Measurements from ENCODE around the gene ABCD3. TPM values are rescaled to one million over a fixed set of nuclear protein-coding genes. Genes with fewer than 3 reads are reported as not detected.

ABCD3 gene
- polyA plus RNA-seq, 1 of the 3 experiments (the other 2 are of a cell fraction), result 6.5 TPM

GRCh38 chr1:94456736-94457135 is 38.5 kb downstream of the ABCD3 start (continued):
- no peak for TF ChIP-seq REST (IDR thresholded peaks at IDR 0.05; ENCODE audit: low read depth, low read length)
- peak; percentile 33; the same call in 1 of the 2 replicates for TF ChIP-seq JUND (IDR thresholded peaks at IDR 0.05)
- no peak for TF ChIP-seq EP300 (IDR thresholded peaks at IDR 0.05; ENCODE audit: borderline replicate concordance in 1 of 2, low read depth in 1 of 2, low read length in 1 of 2)
- TF ChIP-seq USF1 (IDR thresholded peaks at IDR 0.05; ENCODE audit: borderline replicate concordance, low read depth), result no peak
- no peak for TF ChIP-seq RXRA (IDR thresholded peaks at IDR 0.05; ENCODE audit: borderline replicate concordance, low read depth)
- TF ChIP-seq MXI1 (IDR thresholded peaks at IDR 0.05; ENCODE audit: low read depth, low read length), result no peak
- TF ChIP-seq ZBTB33 (IDR thresholded peaks at IDR 0.05; ENCODE audit: borderline replicate concordance, low read depth), result no peak
- TF ChIP-seq SMC3 (IDR thresholded peaks at IDR 0.05; ENCODE audit: low read depth, low read length), result no peak
- TF ChIP-seq RAD21 (IDR thresholded peaks at IDR 0.05; ENCODE audit: low read length), result no peak
- no peak for TF ChIP-seq RCOR1 (IDR thresholded peaks at IDR 0.05; ENCODE audit: low read length)
- no peak for TF ChIP-seq GATA2 (CRISPR knock-in tag; IDR thresholded peaks at IDR 0.05)
- no peak for TF ChIP-seq CTCF (IDR thresholded peaks at IDR 0.05)
- TF ChIP-seq MAX (IDR thresholded peaks at IDR 0.05; ENCODE audit: low read depth), result 0 out of 2 replicates have a peak, but pooled peaks have one; percentile 11
- no peak for TF ChIP-seq RFX5 (IDR thresholded peaks at IDR 0.05; ENCODE audit: low read length)
- no peak for TF ChIP-seq USF2 (IDR thresholded peaks at IDR 0.05; ENCODE audit: borderline replicate concordance, low read depth, low read length)
- TF ChIP-seq POLR2AphosphoS5 (IDR thresholded peaks at IDR 0.05; ENCODE audit: low read depth, low read length), result no peak
- no peak for TF ChIP-seq PBX3 (IDR thresholded peaks at IDR 0.05)
- no peak for TF ChIP-seq SIN3A (IDR thresholded peaks at IDR 0.05; ENCODE audit: borderline replicate concordance, low read depth, low read length)
- peak; percentile 42; the same call in 1 of the 2 replicates for TF ChIP-seq NFIC (IDR thresholded peaks at IDR 0.05; ENCODE audit: borderline replicate concordance)
- TF ChIP-seq MEF2A (IDR thresholded peaks at IDR 0.05; ENCODE audit: borderline replicate concordance, low read depth), result no peak
- TF ChIP-seq ELF1 (IDR thresholded peaks at IDR 0.05), result no peak
- no peak for TF ChIP-seq GABPA (IDR thresholded peaks at IDR 0.05; ENCODE audit: low read depth)
- TF ChIP-seq TAF1 (IDR thresholded peaks at IDR 0.05; ENCODE audit: borderline replicate concordance, low read depth, low read length), result no peak
- peak; percentile 34 for TF ChIP-seq TCF12 (IDR thresholded peaks at IDR 0.05)
- no peak for TF ChIP-seq FOXJ3 (CRISPR knock-in tag; IDR thresholded peaks at IDR 0.05)
- no peak for TF ChIP-seq CHD2 (IDR thresholded peaks at IDR 0.05; ENCODE audit: low read length, partially characterized antibody)
